Kidney capillary endothelial cell (primary cell): ENCODE data around the gene UAP1L1.

Source experiments
- DNase-seq: peaks from one replicate; pipeline ENCODE4 v3.0.0-alpha.2; 2018; ENCODE audit warnings: low spot score

The UAP1L1 gene

DNA sequence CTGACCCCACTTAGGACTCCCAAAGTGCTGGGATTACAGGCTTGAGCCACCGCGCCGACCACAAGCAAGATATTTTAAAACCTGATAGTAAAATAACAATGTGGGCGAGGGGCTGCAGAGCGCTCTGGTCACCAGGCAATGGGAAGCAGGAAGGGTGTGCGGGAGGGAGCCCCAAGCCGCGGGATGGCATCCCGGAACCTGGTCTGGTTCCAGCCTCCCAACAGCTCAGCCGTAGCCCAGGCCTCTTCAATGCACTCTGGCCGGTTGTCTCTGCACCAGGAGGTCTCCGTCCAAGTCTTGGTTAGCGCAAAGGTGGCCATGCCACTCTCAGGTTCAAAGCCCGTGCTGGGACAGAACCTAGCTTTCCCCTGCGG lies 694 bp upstream of the UAP1L1 start:
- no peak for DNase-seq

DNA sequence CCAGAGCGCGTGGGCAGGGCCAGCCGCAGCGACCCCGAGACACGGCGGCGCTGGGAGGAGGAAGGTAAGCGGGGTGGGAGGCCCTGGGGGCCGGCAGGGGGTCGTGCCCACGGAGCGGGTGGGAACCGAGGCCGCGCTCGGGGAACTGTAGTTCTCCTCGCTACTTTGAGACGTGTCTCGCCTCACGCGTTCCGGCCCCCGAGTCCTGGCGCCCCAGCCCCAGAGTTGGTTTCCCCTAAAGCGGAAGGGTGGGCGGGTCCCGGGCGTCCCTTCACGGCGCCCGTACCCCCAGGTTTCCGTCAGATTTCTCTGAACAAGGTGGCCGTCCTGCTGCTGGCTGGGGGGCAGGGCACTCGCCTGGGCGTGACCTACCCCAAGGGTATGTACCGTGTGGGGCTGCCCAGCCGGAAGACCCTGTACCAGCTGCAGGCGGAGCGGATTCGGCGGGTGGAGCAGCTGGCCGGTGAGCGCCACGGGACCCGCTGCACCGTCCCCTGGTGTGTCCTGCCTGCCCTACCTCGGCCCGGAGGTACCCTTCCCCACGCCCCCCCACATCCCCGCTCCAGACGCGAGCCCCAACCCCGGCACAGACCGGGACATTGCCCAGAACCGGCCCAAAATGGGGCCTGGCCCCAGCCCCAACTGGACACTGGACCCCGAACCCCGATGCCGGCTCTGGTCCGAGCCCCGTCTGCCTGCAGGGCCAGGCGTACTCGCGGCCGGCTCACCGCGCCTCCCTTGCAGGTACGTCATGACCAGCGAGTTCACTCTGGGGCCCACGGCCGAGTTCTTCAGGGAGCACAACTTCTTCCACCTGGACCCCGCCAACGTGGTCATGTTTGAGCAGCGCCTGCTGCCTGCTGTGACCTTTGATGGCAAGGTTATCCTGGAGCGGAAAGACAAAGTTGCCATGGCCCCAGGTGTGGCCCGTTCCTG lies 709 bp downstream of the UAP1L1 start:
- no peak for DNase-seq

DNA sequence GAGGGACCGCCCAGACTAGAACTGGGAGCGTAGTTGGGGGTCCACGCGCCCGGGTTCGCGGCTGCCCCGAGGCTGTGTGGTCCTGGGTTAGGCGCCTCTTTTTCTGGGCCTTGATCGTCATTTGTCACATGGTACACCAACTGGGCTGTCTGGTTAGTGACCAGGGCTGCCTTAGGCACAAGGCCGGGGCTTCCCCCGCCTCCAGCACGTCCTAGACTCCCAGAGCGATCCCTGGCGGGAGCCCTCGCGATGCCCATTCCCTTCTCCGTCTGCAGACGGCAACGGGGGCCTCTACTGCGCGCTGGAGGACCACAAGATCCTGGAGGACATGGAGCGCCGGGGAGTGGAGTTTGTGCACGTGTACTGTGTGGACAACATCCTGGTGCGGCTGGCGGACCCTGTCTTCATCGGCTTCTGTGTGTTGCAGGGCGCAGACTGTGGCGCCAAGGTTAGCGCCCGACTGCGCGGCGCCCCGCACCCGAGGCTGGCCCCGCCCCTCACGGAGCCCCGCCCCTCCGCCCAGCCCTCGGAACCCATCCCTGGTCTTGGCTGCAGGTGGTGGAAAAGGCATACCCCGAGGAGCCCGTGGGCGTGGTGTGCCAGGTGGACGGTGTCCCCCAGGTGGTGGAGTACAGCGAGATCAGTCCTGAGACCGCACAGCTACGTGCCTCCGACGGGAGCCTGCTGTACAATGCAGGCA lies 1.5 kb downstream of the UAP1L1 start:
- no peak for DNase-seq

DNA sequence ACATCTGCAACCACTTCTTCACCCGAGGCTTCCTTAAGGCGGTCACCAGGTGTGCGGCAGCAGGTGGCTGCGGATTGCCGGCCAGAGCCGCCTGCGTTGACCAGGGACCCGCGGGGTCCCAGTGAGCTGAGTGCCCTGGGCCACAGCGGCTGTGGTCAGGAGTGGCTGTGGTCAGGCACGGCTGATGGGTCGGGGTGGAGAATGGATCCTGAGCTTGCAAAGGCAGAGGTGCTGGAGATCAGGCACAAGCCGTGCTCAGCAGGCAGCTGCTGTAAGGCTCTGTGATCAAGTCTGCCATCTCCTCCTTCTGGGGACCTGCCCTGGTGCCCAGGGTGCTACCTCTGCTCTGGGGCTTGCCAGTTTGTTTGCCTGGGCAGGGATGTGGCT lies 2.1 kb downstream of the UAP1L1 start:
- DNase-seq: no peak

DNA sequence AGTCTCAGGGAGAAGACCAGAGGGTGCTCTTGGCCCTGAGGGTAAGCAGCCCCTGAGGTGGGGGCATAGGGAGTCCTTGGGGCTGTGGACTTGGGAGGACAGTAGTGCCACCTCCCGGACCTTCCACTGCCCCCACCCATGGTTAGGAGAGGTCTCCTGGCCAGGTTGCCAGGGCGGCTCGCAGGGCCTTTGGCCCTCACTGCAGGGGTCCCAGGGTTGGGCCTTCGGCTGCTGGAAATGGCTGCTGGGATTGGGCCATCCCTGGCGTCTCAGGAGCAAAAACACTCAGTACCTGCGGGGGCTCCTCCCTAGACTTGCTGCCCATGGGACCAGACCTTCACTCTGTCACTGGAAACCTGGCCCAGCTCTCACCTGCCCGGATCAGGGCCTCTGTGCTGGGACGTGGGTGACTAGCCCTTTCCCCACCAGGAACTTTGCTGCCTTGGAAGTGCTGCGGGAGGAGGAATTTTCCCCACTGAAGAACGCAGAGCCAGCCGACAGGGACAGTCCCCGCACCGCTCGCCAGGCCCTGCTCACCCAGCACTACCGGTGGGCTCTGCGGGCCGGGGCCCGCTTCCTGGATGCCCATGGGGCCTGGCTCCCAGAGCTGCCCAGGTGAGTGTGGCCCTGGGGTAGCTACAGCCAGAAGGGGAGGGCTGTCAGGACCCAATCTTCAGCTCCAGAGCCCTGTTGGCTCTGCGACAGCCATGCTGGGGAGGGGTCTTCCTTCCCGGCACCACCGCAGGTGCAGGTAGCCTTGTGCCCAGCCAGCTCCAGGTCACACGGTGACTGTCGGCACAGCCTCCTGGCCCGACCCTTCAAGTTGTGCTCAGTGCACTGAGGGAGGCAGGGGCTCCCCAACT lies 3.2 kb downstream of the UAP1L1 start:
- no peak for DNase-seq

DNA sequence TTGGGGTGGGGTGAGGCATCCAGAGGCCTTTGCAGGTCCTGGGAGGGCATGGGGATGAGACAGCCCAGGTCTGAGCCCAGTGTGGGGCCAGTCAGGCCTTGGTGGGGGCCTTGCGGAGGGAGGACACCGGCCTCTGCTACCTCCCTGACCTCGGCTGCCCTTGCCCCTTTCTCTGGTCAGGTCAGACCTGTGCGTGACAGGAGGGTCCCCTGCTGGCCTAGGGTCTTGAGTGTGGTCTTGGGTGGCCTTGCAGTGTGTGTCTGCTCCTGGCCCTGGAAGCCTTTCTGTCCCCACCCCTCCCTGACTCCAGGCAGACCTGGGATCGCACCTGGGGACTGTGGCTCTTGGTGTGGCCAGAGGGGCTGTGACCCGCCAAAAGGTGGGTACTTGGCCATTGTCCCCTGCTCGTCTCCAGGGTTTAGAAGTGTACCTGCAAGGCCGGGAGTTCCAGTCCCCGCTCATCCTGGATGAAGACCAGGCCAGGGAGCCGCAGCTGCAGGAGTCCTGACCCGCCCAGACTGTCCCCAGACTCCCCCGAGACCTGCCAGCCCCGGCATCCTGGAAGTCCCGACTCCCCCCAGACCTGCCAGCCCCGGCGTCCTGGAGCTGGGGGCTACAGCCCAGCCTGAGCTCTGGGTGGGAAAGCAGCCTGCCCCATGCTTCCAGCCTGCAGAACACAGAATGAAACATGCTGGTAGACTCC lies 5.1 kb downstream of the UAP1L1 start:
- no peak for DNase-seq

DNA sequence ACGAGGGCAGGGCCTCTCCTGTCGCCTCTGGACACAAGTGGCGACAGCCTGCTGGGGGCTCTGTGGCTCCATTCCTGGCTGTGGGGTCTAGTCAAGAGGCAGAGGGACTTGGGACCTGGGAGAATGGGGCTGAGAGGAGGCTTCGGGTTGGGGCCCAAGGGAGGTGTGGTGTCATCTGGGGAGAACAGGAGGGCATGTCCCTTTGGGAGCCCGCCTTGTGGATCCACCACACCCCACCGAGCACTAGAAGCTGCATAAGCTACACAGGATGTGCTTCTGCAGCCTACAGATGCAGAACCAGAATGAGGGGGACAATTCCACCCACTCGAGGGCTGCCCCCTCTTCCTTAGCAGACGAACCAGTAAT lies 5.6 kb downstream of the UAP1L1 start:
- DNase-seq: no peak

DNA sequence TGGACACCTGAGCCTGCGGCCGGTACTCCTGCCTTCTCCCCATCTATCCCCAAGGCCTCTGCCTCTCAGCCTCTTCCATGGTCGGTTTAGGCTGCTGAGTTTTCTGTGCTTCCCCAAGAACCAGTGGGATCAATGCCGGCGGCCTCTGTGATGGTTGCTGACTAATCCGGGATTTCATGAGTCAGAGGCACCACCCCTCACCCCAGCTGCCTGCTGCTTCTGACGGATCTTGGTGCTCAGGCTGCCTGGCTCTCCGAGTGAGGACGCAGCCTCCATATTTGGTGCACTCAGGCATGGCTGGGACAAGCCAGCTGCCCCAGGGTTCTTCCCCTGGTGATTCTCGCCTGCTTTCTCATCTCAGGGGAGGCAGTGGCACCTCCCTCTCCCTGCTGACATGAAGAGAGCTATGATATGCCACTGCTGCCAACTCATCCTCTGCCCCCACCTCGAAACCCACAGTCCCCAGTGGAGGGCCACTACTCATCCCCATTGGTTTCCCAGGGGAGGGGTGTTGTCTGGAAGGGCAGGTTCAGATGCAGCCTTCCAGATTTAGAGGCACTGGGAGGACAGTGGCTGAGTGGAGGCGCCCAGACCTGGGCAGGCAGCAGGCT lies 6.2 kb downstream of the UAP1L1 start:
- DNase-seq: peak; percentile 79

DNA sequence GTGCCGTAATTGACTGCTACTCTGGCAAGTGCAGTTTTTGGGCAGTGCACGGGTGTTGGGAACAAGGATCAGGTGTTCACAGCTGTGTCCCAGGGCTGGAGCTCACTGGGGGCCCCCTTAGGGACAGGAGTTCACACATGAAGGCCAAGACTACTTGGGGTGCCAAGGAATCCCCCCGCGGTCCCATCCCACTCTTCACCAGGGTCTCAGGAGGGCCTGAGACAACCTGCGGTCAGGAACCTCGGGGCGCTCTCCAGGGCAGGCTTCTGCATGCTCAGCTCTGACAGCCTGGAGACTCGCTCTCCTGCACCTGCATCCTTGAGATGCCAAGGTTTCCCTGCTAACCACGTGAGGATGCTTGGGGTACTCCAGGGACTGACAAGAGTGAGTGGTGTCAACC lies 7.2 kb downstream of the UAP1L1 start:
- DNase-seq: no peak

DNA sequence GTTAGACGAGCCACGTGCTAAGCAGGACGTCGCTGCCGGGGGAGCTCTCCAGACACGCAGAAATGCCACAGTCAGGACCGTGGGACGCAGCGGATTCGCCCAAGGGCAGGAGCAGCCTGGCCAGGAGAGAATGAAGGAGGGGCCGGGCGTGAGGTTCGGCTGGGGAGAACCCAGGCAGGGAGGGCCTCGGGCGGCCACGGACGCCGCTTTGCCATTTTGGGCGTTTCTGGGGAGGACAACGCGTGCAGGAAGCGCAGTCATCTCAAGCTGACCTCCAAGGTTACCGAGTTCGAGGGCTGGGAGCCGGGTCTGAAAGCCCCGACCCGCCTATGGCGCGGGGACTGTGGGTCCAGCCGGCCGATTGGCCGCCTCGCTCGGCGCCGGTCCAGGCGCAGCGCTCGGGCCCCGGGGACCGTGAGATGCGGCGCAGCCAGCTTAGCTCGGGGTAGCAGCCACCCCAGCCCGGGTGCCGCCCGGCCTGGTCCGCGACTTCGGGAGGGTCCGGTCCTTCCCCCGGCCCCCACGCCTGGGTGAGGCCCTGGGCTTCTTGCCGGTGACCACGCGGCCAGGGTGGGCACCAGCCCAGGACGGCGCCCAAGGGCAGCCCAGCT lies 8.7 kb downstream of the UAP1L1 start:
- DNase-seq: peak; percentile 40

DNA sequence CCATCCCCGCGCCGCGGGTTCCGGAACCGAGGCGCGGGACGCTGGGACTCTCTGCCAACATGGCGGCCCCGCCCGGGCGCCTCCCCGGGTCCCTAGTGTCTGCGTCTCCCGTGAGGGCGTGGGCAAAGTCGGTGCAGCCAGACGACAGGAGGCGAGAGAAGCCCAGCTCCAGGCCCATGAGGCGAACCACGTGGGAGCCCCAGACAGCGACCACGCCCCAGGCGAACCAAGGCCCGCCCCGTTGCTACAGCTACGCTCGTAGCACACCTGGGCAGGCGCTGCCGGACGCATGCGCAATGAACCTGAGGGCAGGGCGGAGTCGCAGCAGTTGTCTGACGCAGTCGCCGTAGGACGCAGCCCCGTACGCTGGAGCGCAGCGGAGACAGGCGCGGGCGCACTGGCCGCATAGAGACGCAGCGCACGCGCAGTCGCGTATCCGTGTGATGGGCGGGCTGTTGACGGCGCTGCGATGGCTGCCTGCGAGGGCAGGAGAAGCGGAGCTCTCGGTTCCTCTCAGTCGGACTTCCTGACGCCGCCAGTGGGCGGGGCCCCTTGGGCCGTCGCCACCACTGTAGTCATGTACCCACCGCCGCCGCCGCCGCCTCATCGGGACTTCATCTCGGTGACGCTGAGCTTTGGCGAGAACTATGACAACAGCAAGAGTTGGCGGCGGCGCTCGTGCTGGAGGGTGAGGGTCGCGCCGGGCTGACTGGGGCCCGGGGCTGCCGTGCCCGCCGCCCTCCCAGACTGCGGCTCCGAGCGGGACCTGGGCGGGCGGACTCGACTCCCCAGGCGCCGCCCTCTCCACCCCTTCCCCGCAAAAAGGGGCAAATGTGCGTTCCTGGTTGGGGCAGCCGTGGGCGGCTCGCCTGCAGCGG lies 9.5 kb downstream of the UAP1L1 start, which contains the start of gene MAN1B1:
Gene MAN1B1, plus strand, starts transcription at position 455 of the 878 bp plus-strand sequence. Its CDS starts 15 bp downstream, at position 470.
- DNase-seq: peak; percentile 99

DNA sequence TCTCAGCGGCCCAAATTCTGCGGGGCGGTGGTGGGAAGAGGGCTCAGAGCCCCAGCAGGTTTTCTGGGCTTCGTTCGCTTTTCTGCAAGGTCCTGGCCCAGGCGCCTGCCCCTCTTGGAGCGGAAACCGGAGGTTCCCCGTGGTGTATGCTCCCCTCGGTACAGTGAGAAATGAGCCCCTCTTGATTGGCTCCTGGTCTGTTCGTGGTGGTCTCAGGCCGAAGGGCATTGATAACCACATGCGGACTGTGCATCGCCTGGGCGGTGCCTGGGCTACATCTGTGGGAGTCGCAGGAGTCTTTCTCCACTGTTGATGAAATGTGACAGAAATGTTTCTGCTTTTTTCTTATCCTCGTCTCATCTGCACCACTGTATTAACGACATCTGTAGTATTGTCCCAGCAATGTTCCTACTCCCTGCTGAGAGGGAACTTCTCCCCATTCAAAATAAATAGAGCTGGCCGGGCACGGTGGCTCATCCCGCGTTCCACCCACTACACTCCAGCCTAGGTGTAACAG lies 10.2 kb downstream of the UAP1L1 start:
- no peak for DNase-seq

DNA sequence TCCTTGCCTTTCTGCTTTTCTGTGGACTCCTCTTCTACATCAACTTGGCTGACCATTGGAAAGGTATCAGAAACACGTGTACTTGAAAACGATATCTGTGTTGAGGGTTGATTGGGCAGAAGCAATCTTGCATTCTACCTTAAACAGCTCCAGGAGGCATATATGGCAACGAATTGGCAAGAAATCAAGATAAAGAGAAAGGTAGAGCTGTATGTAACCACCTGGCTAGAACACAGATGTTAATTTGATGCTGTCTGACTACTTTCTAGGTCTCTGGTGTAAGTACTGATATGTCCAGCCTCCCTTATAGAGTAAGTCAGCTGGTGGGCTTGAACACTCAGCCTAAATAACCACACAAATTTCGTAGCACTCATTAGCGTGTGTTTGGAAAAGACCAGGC lies 10.8 kb downstream of the UAP1L1 start:
- DNase-seq: no peak

DNA sequence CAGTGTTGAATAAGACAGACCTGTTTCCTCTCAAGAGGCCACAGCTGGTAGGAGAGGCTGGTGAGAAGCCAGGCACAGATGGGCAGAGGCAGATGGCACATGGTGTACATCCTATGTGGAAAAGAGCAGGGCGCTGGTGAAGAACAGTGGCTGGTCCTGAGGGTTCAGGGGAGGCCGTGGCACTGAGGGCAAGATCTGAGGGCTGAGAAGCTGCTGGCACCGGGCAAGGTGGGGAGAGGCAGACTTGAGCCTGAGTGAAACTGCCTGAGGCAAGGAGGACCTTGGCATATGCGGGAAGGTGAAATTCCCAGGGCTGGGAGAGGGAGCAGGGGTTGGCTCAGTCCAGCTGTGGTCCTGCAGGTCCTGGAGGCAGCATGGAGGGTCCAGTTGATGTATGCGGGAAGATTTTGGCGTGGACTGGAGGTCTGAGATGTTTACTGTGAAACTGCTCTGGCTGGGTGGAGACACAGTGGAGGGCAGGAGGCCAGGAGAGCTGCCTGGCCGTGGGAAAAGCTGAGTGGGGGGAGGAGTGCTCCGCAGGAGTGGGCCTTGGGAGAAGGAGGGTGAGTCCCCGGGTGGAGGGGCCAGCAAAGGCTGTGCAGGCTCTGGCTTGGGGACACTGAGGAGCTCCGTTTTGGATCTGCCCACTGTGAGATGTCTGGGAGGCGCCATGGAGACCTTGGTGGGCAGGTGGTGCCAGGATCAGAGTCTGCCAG lies 12.1 kb downstream of the UAP1L1 start:
- no peak for DNase-seq

DNA sequence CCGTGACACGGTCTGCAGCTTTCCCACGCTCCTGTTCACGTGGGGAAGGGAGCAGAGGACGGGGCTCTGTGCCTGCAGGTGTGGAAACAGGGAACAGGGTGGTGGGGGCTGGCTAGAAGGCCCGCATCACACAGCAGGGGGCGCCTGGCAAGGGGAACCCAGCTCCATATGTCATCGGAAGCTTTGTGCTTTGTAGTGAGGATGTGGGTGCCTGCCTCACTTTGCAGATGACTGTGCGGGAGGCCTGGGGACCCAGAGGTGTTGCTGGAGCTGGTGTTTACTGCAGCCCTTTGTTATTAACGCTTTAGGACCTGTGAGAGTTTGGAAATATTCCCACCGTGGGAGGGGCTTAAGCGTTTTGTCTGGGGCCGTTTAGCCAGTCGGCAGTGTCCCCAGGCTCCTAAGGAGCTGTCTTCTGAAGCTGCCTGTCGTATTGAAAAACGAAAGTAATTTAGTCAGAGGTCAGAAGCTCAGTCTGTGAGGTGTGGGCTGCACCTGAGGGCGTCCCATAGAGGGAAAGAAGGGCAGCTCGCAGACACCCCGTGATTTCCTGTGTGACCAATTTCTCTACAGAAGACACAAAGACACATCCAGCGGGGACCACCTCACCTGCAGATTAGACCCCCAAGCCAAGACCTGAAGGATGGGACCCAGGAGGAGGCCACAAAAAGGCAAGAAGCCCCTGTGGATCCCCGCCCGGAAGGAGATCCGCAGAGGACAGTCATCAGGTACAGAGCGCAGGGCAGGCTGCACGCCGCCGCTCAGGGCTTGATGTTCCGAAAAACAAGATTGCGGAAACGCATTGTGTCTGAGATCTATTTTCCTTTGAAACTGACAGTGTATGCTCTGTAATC lies 18.6 kb downstream of the UAP1L1 start:
- no peak for DNase-seq

DNA sequence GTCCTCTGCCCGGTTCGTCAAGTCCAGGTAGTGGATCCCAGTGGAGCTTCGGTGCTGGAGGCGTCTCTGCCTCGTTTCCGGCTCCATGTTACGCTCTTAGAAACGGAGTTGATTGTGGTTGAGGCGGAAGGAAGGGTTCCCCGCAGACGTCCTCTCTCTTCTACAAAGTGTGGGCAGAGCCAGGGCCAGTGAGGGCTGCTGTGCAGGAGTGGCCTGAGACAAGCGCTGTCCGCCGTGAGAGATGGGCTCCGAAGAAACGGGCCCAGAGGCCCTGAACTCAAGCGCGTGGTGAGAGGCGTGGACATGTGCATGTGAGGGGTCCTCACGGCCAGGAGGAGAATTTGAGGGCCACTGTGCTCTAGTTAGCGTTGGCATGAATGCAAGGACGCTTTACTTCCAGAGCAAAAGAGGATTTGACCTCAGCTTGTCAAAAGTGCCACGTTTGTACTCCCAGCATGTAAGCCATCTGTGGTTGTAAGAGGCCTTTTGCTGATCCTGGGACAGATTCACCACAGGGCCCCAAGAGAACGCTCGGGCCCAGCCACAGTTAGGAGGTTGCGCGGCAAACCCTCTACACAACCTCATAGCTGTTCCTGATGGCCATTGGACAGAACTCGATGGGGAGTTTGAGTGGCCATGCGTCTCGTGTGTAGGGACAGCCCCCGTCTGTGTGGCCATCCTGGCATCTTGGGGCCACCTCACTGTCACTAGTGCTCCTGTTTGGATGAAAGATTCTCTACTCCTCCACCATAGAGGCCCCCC lies 19.6 kb downstream of the UAP1L1 start:
- DNase-seq: no peak

DNA sequence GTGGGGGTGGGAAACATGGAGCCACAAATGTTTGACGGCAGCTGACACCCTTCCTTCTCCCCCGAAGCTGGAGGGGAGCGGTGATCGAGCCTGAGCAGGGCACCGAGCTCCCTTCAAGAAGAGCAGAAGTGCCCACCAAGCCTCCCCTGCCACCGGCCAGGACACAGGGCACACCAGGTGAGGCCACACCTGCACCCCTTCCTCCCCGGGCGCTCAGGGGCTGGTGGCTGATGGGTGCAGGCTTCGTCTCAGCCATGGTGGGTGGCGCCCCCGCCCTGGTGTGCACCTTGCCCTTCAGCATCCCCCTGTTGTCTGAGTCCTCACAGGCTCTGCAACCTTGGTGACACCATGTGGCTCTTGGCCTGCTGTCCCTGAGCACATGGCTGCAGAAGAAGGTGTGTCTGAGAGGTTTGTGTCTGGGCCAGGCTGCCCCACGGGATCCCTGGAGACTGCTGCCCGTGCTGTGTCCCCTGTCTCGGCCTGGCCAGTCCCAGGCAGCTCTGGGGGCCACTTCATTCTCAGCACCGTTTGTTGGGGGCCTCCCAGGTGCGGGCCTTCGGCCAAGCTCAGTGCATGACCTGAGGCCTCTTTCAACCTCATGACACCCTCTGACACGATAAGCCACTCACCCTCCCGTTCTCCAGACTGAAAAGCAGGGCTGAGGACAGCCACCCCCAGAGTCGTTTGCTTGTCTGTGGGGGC lies 20.6 kb downstream of the UAP1L1 start:
- DNase-seq: no peak
